ENCODE results near the gene RAB25. TPM values are rescaled to one million over a fixed set of nuclear protein-coding genes. Genes with fewer than 3 reads are reported as not detected.

RAB25 gene
- total RNA-seq, 4 donors from 2014 or later = 211 to 281 (median 251) TPM

GRCh38 chr1:156090840-156091188 lies 29.9 kb downstream of the RAB25 start:
- TF ChIP-seq CTCF (IDR thresholded peaks at IDR 0.05) (peak in 1 of 3 donors; percentile 59), POLR2A (IDR thresholded peaks at IDR 0.05) (no peak)
- no peak overlapping the region for H3K4me3 ChIP-seq (ENCODE audit: low read depth, poor library complexity, severe bottlenecking)
- 24 to 37% methylated on average over 12 to 14 of the region's 14 CpGs for WGBS, 2 donors
- intact Hi-C loops (cut with DNase I; ENCODE audit: low total_unique reads) = loop anchor here (5.0 kb wide), 1 partner anchor 131 kb away; no protein-coding TSS in a partner anchor
- peak; percentile 71 to 97 for DNase-seq (ENCODE audit: low spot score in 2 of 2)

- 68 to 70% methylated on average over 2 of the region's 2 CpGs for WGBS, 2 donors
- no peak for DNase-seq (ENCODE audit: low spot score in 2 of 2)
- TF ChIP-seq POLR2A (IDR thresholded peaks at IDR 0.05) (no peak), CTCF (IDR thresholded peaks at IDR 0.05) (no peak)
- intact Hi-C loops (cut with DNase I; ENCODE audit: low total_unique reads) = loop anchor here (5.0 kb wide), 1 partner anchor 131 kb away; no protein-coding TSS in a partner anchor
- H3K4me3 ChIP-seq (ENCODE audit: low read depth, poor library complexity, severe bottlenecking) = no peak overlapping the region
These were observed 30.6 kb downstream of the RAB25 start for GRCh38 chr1:156091610-156092009.

GRCh38 chr1:156095906-156096508 lies 35.0 kb downstream of the RAB25 start:
- TF ChIP-seq CTCF (IDR thresholded peaks at IDR 0.05) = no peak
- TF ChIP-seq POLR2A (IDR thresholded peaks at IDR 0.05) = no peak
- WGBS, 2 donors = 41 to 59% methylated on average over 3 of the region's 3 CpGs
- intact Hi-C loops (cut with DNase I; ENCODE audit: low total_unique reads) = loop anchor here (2.0 kb wide), 1 partner anchor 37 kb away; no protein-coding TSS in a partner anchor
- no peak overlapping the region for H3K4me3 ChIP-seq (ENCODE audit: low read depth, poor library complexity, severe bottlenecking)
- no peak for DNase-seq (ENCODE audit: low spot score in 2 of 2)

DNA sequence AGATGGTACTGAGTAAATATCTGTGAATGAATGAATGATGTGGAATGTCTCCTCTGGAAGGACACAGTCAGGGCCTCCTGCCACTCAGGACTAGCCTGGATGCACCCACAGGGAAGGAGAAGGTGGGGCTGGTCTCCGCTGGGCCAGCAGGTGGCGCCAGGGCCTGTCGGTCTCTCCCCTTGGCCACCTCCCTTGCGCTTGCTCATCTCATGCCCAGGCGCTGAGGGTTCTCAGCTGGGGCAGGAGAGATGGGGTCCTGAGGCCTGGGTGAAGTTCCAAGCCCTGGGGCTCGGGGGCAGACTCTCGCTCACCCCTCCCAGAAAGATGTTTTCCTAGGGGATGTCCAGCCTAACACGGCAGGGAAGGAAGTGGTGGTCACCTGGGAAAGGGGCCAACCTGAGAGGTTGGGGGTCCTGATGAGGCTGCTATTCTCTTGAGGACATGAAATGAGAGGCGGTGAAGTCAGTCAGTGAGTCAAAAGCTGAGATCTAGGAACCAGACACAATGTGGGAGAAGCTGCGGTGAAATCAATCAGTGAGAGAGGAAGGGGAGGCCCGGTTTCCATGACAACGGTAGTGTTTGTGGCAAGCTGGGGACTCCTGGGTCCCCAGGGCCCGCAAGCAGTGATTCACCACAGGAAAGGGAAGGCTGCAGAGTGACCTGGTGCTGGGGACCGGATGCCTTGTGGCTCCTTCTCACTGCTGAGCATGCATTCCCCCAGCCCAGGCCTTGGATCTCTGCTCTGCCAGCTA lies 35.9 kb downstream of the RAB25 start:
- WGBS, 2 donors = 5 to 24% methylated on average over 8 to 14 of the region's 14 CpGs
- H3K4me3 ChIP-seq (ENCODE audit: low read depth, poor library complexity, severe bottlenecking) = no peak overlapping the region
- intact Hi-C loops (cut with DNase I; ENCODE audit: low total_unique reads) = no loop called here
- peak in 2 of 3 donors; percentile 77 to 94 for TF ChIP-seq CTCF (IDR thresholded peaks at IDR 0.05)
- no peak for TF ChIP-seq POLR2A (IDR thresholded peaks at IDR 0.05)
- peak; percentile 92 to 98 for DNase-seq (ENCODE audit: low spot score in 2 of 2)

DNA sequence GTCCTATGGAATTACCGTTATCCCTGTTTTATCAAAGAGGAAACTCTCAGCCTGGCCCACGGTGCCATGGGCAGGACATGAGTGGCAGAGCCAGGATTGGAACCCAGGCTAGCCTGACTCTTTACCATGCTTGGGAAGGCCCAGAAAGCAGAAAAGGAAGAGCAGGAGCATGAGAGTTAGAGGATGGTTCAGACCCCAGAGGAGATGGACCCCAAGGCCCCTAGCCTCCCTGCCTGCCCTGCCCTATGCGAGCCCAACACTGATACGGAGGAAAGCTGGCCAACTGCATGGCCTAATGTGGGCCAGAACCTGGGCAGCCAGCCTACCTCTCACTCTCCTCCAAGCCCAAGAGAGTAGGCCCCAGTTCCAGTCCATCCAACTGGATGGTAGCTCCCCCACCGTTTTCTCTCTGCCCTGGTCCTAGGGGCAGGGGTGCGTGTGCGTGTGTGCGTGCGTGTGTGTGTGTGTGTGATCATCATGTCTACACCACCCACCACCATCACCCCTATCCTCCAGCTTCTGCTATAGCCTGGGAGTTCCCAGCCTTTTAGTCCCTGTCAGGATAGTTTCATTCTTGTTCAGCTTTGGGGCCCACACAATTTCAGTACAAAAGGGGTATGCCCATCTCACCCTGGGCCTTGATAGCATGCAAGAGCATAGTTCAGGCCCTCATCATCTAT lies 36.7 kb downstream of the RAB25 start:
- DNase-seq (ENCODE audit: low spot score in 2 of 2) = no peak
- no peak overlapping the region for H3K4me3 ChIP-seq (ENCODE audit: low read depth, poor library complexity, severe bottlenecking)
- TF ChIP-seq CTCF (IDR thresholded peaks at IDR 0.05) (no peak), POLR2A (IDR thresholded peaks at IDR 0.05) (no peak)
- 67 to 88% methylated on average over 6 to 9 of the region's 9 CpGs for whole genome bisulfite sequencing, 2 donors
- intact Hi-C loops (cut with DNase I; ENCODE audit: low total_unique reads) = no loop called here

All from lower leg skin (tissue), 4 donors.